Subcutaneous abdominal adipose tissue (tissue), 5 donors: ENCODE measurements around the gene RAB4B.
"Not testable (repeated sequence)": the region's sequence is repeated elsewhere in the genome, so short reads cannot be mapped to it uniquely, and the experiment has no call there.

ENCODE experiments used
- H3K27ac ChIP-seq: one replicate; pipeline ENCODE4 v1.7.0; 2013; ENCODE audit warnings: low read depth, mild to moderate bottlenecking, inconsistent platforms, low read length, moderate library complexity
- H3K27me3 ChIP-seq, 5 donors: one replicate each; pipeline ENCODE4 v1.7.0; 2013; ENCODE audit warnings: low read length in 5 of 5, inconsistent platforms in 1 of 5; ENCODE audit not compliant: control insufficient read depth in 5 of 5, insufficient read depth in 4 of 5
- H3K36me3 ChIP-seq, 5 donors: one replicate each; pipeline ENCODE4 v1.7.0; 2013; ENCODE audit warnings: low read length in 5 of 5; ENCODE audit not compliant: control insufficient read depth in 5 of 5, insufficient read depth in 5 of 5
- H3K4me1 ChIP-seq, 5 donors: one replicate each; pipeline ENCODE4 v1.7.0; 2013; ENCODE audit warnings: low read length in 5 of 5, mild to moderate bottlenecking in 3 of 5, moderate library complexity in 1 of 5; ENCODE audit not compliant: control insufficient read depth in 5 of 5, insufficient read depth in 5 of 5
- H3K4me3 ChIP-seq, 5 donors: one replicate each; pipeline ENCODE4 v1.7.0; 2013; ENCODE audit warnings: low read length in 5 of 5, low read depth in 1 of 5
- H3K9ac ChIP-seq, 5 donors: one replicate each; pipeline ENCODE4 v1.7.0; 2013; ENCODE audit warnings: low read length in 5 of 5, mild to moderate bottlenecking in 4 of 5, moderate library complexity in 3 of 5
- H3K9me3 ChIP-seq, 5 donors: one replicate each; pipeline ENCODE4 v1.7.0; 2013; ENCODE audit warnings: low read length in 5 of 5; ENCODE audit not compliant: control insufficient read depth in 5 of 5
- donor health status: healthy.
- donor health status: healthy.
- donor health status: healthy.
- donor health status: healthy.
- donor health status: healthy.

The RAB4B gene

GRCh38 chr19:40777645-40777936, 456 bp upstream of the RAB4B start:
- H3K9me3 ChIP-seq, result no peaks in the 10 kb centered on the region
- H3K4me1 ChIP-seq, result peaks cover 9 to 22% (median 20%) of the 10 kb centered on the region in 5 donors
- H3K4me3 ChIP-seq, result peak overlapping the region; percentile 77 to 98 (median 87)
- H3K9ac ChIP-seq, result peak overlapping the region; percentile 38 to 93 (median 79)
- H3K27me3 ChIP-seq, result no peaks in the 10 kb centered on the region
- H3K27ac ChIP-seq, result peak overlapping the region; percentile 92
- H3K36me3 ChIP-seq, result peaks cover 0 to 9% (median 4%) of the 10 kb centered on the region in 5 donors

DNA sequence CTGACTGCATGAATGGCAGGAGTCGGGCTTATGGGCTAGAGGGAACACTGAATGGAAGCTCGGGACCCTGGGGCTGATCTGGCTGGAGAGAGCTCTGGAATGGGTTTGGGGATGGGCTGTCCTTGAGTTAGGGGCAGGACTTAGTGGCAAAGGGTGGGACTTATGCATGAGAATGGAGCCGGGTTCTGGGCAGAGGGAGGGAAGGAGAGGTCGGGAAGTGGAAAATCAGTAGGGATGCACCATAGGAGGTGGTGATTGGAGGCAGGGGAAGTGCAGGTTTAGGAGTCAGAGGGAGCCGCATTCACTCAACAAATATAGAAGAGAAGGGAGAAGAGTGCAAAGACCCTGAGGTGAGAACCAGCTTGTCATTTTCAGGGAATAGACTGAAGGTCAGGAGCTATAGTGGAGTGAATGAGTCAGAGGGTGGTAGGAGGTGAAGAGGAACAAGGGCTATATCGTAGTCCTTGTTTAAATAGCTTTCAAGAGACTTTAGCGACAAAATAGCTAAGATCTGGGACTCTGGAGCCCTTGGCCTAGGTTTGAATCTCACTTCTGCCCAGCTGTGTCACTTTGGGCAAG, 748 bp downstream of the RAB4B start:
- Histone ChIP-seq H3K27me3 (no peaks in the 10 kb centered on the region), H3K27ac (peak overlapping the region; percentile 62), H3K9ac (peak overlapping the region in 4 of 5 donors; percentile 26 to 93 (median 73)), H3K36me3 (peaks cover 0 to 9% (median 4%) of the 10 kb centered on the region in 5 donors), H3K4me3 (peak overlapping the region; percentile 77 to 92 (median 87)), H3K4me1 (peaks cover 9 to 22% (median 20%) of the 10 kb centered on the region in 5 donors), H3K9me3 (no peaks in the 10 kb centered on the region)

GRCh38 chr19:40780582-40780981, 2.5 kb downstream of the RAB4B start:
- H3K9me3 ChIP-seq, result no peaks in the 10 kb centered on the region
- peaks cover 9 to 22% (median 20%) of the 10 kb centered on the region in 5 donors for H3K4me1 ChIP-seq
- H3K9ac ChIP-seq, result no peak overlapping the region
- H3K27ac ChIP-seq, result no peak overlapping the region
- H3K27me3 ChIP-seq, result no peaks in the 10 kb centered on the region
- H3K36me3 ChIP-seq, result peaks cover 0 to 16% (median 10%) of the 10 kb centered on the region in 5 donors
- H3K4me3 ChIP-seq, result no peak overlapping the region

DNA sequence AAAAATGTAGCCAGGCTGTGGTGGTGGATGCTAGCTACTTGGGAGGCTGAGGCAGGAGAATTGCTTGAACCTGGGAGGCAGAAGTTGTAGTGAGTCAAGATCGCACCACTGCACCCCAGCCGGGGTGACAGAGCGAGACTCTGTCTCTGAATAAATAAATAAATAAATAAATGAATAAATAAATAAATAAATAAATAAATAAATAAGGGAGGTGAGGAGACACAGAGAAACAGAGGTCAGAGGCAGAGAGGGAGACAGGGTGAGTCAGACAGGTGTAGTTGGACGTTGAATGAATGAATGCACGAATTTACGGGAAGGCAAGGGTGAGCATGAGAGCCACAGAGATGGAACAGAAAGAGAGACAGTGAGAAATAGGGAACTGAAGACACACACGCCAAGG, 3.1 kb downstream of the RAB4B start:
- Histone ChIP-seq H3K27me3 (no peaks in the 10 kb centered on the region), H3K27ac (no peak overlapping the region), H3K9me3 (no peaks in the 10 kb centered on the region), H3K4me1 (peaks cover 9 to 22% (median 20%) of the 10 kb centered on the region in 5 donors), H3K4me3 (no peak overlapping the region), H3K9ac (no peak overlapping the region), H3K36me3 (peaks cover 0 to 17% (median 10%) of the 10 kb centered on the region in 5 donors)

DNA sequence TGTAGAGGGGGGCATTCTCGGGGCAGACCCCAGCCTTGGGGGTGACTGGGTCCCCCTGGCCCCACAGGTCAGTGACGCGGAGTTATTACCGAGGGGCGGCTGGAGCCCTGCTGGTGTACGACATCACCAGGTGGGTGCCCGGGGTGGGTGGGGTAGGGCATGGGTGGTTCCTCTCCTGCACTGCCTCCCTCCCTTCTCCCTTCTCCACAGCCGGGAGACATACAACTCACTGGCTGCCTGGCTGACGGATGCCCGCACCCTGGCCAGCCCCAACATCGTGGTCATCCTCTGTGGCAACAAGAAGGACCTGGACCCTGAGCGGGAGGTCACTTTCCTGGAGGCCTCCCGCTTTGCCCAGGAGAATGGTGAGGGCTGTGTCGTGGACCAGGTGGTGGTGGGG, 5.7 kb downstream of the RAB4B start:
- no peaks in the 10 kb centered on the region for H3K27me3 ChIP-seq
- peaks cover 3 to 6% (median 6%) of the 10 kb centered on the region in 5 donors for H3K4me1 ChIP-seq
- H3K36me3 ChIP-seq, result peaks cover 0 to 33% (median 23%) of the 10 kb centered on the region in 5 donors
- no peak overlapping the region for H3K27ac ChIP-seq
- H3K4me3 ChIP-seq, result no peak overlapping the region
- H3K9me3 ChIP-seq, result no peaks in the 10 kb centered on the region
- no peak overlapping the region for H3K9ac ChIP-seq

- H3K36me3 ChIP-seq, result peaks cover 0 to 35% (median 23%) of the 10 kb centered on the region in 5 donors
- not testable (repeated sequence) for H3K27me3 ChIP-seq, H3K27ac ChIP-seq, H3K4me1 ChIP-seq, H3K9ac ChIP-seq, H3K9me3 ChIP-seq, H3K4me3 ChIP-seq
Observed at GRCh38 chr19:40784146-40784545, 6.1 kb downstream of the RAB4B start.

DNA sequence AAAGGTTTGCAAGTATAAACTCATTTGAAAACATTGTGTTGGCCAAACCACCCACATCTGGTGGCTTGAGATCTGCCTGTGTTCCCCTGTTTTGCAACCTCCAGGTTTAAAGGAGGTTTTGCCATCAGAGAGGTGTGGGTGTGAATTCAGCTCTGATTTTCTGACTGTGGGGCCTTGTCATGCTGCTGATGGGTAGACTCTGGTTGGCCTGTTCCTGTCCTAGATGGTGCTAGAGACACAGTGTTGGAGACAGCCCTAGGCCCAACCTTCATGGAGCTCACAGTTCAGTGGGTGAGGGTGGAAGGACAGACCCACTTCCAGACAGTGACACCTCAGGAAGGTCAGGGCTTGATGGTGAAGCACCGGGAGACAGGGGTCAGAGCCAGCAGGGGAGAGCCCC, 7.5 kb downstream of the RAB4B start:
- Histone ChIP-seq H3K4me3 (no peak overlapping the region), H3K36me3 (peaks cover 0 to 39% (median 29%) of the 10 kb centered on the region in 5 donors), H3K27me3 (no peaks in the 10 kb centered on the region), H3K9me3 (no peaks in the 10 kb centered on the region), H3K27ac (no peak overlapping the region), H3K9ac (no peak overlapping the region), H3K4me1 (no peaks in the 10 kb centered on the region)

DNA sequence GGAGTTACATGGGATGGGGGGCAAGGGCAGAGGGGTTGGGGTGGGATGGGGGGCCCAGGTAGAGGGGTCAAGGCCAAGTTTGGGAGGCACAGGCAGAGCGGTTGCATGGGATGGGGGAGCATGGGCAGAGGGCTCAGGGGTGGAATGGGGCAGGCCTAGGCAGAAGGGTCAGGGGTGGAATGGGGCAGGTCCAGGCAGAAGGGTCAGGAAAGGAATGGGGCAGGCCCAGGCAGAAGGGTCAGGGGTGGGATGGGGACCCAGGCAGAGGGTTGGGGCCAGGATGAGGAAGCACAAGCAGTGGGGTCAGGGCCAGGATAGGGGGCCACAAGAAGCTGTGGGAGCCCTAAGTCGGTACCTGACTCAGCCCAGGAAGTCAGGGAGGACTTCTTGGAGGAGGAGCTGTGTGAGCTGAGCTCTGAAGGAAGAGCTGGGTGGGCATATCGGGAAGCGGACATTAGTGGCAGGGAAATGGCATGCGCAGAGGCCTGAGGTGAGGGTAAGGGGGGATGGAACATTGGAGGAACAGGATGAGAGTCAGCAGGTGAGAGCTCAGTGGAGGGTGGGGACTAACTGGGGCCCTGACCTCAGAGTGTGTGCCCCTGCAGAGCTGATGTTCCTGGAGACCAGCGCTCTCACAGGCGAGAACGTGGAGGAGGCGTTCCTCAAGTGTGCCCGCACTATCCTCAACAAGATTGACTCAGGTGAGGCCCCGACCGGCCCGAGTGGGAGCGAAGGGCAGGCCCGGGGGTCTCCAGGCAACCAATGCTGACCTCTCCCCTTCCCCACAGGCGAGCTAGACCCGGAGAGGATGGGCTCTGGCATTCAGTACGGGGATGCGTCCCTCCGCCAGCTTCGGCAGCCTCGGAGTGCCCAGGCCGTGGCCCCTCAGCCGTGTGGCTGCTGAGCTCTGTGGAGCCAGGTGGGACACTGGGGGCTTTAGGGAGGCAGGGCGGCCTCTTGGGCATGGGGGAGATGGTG, 8.3 kb downstream of the RAB4B start:
- Histone ChIP-seq H3K27ac (no peak overlapping the region), H3K36me3 (peaks cover 0 to 42% (median 32%) of the 10 kb centered on the region in 5 donors), H3K4me3 (no peak overlapping the region), H3K9me3 (no peaks in the 10 kb centered on the region), H3K9ac (no peak overlapping the region), H3K27me3 (no peaks in the 10 kb centered on the region), H3K4me1 (peaks cover 0 to under 1% (median 0%) of the 10 kb centered on the region in 5 donors)

- no peak overlapping the region for H3K4me3 ChIP-seq
- no peaks in the 10 kb centered on the region for H3K27me3 ChIP-seq
- no peaks in the 10 kb centered on the region for H3K9me3 ChIP-seq
- peaks cover 0 to 19% (median 11%) of the 10 kb centered on the region in 5 donors for H3K4me1 ChIP-seq
- peaks cover 0 to 45% (median 20%) of the 10 kb centered on the region in 5 donors for H3K36me3 ChIP-seq
- no peak overlapping the region for H3K27ac ChIP-seq
- H3K9ac ChIP-seq, result no peak overlapping the region
Observed at GRCh38 chr19:40791349-40791748, 13.3 kb downstream of the RAB4B start.

DNA sequence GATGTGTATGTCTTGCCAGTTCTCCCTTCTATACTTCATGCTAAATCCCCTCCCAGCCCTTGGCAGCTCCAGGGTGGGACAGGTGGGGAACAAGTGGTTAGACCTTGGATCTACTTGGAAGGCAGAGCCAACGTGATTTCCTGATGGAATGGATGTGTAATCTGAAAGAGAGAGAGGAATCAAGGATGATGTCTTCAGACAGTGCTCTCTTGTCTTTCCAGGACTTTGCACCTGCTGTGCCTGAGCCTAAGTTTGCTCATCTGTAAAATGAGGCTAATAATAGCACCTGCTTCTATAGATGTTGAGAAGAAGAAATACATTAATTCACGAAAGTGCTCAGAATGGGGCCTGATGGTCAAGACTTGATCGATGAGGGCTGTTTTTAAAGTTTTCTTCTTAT, 13.9 kb downstream of the RAB4B start:
- H3K27me3 ChIP-seq, result no peaks in the 10 kb centered on the region
- peak overlapping the region in 1 of 5 donors; percentile 25 for H3K9ac ChIP-seq
- H3K4me3 ChIP-seq, result no peak overlapping the region
- H3K27ac ChIP-seq, result peak overlapping the region; percentile 11
- peaks cover 0 to 19% (median 11%) of the 10 kb centered on the region in 5 donors for H3K4me1 ChIP-seq
- H3K9me3 ChIP-seq, result no peaks in the 10 kb centered on the region
- H3K36me3 ChIP-seq, result peaks cover 0 to 38% (median 15%) of the 10 kb centered on the region in 5 donors
